Mesothelial cell of epicardium (in vitro differentiated cells): ENCODE results near the gene CNTFR. TPM values are rescaled to one million over a fixed set of nuclear protein-coding genes. Genes with fewer than 3 reads are reported as not detected.

ENCODE experiments used
- DNase-seq, 2 experiments: peaks; one replicate each; pipeline ENCODE4 v3.0.0; 2021; ENCODE audit warnings: low spot score in 2 of 2; ENCODE audit not compliant: unreplicated experiment in 2 of 2
- H3K27ac Mint-ChIP-seq: 2 replicates; pipeline ENCODE4 v1.8.0; 2021; ENCODE audit warnings: mixed read lengths
- H3K27me3 Mint-ChIP-seq: 2 replicates; pipeline ENCODE4 v1.8.0; 2021; ENCODE audit warnings: low read depth, mixed read lengths
- H3K36me3 Mint-ChIP-seq: 2 replicates; pipeline ENCODE4 v1.8.0; 2021; ENCODE audit warnings: mixed read lengths
- H3K4me1 Mint-ChIP-seq: 2 replicates; pipeline ENCODE4 v1.8.0; 2021; ENCODE audit warnings: mixed read lengths
- H3K4me3 Mint-ChIP-seq: 2 replicates; pipeline ENCODE4 v1.8.0; 2021; ENCODE audit warnings: mild to moderate bottlenecking, moderate library complexity, mixed read lengths
- H3K9me3 Mint-ChIP-seq: 2 replicates; pipeline ENCODE4 v1.8.0; 2021; ENCODE audit warnings: mixed read lengths
- total RNA-seq: library from RNA; stranded (reverse); gene quantifications from 3 replicates; pipeline ENCODE4 v1.2.1, GENCODE V29; 2021
- TF ChIP-seq, protein P1 (sequence below): fragments of 200-600 bp; sonication (generic); IDR thresholded peaks from one replicate; pipeline ENCODE4 v1.5.0; 2021; ENCODE audit warnings: antibody characterized with exemption; ENCODE audit not compliant: unreplicated experiment

CNTFR gene
- total RNA-seq, 1 donor from 2014 or later: 28.9 TPM

DNA sequence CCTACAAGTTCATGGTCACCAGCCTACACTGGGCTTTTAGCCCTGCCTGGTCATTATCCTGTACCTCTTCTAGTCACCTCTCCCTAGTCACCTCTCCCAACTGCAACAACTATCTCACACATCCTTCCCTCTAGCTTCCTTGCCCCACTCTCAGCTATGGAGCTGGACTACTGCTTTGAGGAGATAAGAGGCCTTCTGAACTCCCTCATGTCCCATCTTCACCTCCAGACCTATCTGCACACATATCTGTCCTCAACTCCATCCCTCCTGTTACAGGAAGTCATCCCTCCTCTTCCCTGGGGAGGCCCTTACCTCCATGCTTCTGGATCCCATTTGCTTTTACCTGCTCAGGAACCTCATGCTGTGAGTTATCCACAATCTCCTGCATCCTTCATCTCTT is 16.7 kb upstream of the CNTFR start:
- TF ChIP-seq, protein P1, sequence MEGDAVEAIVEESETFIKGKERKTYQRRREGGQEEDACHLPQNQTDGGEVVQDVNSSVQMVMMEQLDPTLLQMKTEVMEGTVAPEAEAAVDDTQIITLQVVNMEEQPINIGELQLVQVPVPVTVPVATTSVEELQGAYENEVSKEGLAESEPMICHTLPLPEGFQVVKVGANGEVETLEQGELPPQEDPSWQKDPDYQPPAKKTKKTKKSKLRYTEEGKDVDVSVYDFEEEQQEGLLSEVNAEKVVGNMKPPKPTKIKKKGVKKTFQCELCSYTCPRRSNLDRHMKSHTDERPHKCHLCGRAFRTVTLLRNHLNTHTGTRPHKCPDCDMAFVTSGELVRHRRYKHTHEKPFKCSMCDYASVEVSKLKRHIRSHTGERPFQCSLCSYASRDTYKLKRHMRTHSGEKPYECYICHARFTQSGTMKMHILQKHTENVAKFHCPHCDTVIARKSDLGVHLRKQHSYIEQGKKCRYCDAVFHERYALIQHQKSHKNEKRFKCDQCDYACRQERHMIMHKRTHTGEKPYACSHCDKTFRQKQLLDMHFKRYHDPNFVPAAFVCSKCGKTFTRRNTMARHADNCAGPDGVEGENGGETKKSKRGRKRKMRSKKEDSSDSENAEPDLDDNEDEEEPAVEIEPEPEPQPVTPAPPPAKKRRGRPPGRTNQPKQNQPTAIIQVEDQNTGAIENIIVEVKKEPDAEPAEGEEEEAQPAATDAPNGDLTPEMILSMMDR: no peak
- Mint-ChIP-seq H3K4me3 (no peak overlapping the region), H3K9me3 (no peaks in the 10 kb centered on the region), H3K27me3 (peaks cover 19% of the 10 kb centered on the region), H3K4me1 (peaks cover 8% of the 10 kb centered on the region), H3K36me3 (no peaks in the 10 kb centered on the region), H3K27ac (no peak overlapping the region)
- DNase-seq: no peak

DNA sequence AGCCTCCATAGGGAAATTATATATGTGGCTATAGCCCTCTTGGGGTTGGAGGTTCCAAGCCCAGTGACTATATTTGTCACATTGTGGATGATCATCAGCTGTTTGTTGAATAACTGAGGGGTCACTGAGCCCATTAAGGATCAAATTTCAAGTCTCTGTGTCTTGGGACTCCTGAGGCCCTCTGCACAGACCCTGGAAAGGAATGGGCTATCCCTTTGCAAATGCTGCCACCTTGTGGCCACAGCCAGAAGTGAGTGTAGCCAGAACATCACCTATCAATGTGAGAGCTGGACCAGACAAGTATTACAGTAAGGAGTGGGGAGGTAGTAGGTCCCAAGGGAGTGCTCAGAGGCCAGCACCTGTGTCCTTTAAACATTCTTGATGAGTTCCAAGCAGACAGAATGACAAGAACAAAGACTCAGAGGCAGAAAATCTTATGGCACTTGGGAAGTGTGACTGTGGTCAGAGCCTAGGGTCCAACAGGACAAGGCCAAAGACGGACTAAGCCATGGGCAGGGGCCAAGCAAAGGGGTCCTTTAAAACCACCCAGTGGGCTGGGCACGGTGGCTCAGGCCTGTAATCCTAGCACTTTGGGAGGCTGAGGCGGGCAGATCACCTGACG is 14.2 kb upstream of the CNTFR start:
- peaks cover 28% of the 10 kb centered on the region for H3K27me3 Mint-ChIP-seq
- H3K27ac Mint-ChIP-seq: no peak overlapping the region
- no peak overlapping the region for H3K4me3 Mint-ChIP-seq
- peak; percentile 76 to 93 for DNase-seq
- no peaks in the 10 kb centered on the region for H3K4me1 Mint-ChIP-seq
- TF ChIP-seq, protein P1: peak; percentile 93
- no peaks in the 10 kb centered on the region for H3K36me3 Mint-ChIP-seq
- H3K9me3 Mint-ChIP-seq: no peaks in the 10 kb centered on the region

DNA sequence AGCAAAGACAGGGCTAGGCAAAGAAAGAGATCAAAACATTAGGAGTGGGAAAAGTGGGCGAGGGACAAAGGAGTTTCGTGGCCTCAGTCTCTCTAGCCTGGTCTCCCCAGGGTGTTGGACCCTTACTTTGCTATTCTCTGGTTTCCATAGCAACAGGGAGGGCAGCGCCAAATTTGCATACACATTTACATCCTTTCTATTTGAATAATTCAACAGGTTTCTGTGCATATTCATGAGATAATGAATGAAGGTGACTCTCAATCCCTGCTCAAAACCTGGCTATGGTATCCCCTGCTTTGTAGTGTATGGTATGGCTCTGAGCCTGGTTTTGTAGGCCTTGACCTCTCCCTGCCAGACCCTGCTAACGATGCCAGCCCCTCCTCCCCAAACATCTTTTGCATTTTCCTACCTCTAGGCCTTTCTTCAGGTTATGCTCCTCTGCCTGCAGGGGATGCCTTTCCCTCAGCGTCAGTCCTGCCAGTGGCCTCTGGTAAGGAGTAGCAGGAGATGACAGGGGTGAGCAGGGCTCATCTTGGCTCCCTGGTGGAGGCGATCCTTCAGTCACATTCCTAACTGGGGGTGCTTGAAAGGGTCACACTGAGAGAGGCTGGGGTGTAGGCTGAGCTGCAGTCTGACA is 12.5 kb upstream of the CNTFR start:
- H3K4me1 Mint-ChIP-seq: no peaks in the 10 kb centered on the region
- peaks cover 38% of the 10 kb centered on the region for H3K27me3 Mint-ChIP-seq
- TF ChIP-seq, protein P1: no peak
- H3K4me3 Mint-ChIP-seq: no peak overlapping the region
- H3K27ac Mint-ChIP-seq: no peak overlapping the region
- H3K9me3 Mint-ChIP-seq: no peaks in the 10 kb centered on the region
- H3K36me3 Mint-ChIP-seq: no peaks in the 10 kb centered on the region
- no peak for DNase-seq

DNA sequence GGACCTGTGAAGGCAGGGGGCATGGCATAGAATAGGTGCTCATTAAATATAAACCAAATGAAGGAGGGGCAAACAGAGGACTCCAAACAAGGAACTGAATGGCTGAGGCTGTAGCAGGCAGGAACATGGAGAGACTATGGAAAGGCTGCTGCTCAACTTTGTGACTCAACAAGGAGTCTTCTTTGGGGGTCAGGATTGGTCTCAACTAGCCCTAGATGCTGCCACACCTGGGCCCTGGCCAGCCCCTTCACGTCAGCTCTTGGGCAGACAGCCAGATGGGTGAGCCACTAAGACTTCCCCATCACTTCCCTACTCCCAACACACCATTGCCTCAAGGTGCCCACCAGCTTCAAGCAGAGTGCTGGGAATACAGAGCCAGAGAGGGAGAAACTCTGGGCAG is 11.4 kb upstream of the CNTFR start:
- H3K4me3 Mint-ChIP-seq: no peak overlapping the region

DNA sequence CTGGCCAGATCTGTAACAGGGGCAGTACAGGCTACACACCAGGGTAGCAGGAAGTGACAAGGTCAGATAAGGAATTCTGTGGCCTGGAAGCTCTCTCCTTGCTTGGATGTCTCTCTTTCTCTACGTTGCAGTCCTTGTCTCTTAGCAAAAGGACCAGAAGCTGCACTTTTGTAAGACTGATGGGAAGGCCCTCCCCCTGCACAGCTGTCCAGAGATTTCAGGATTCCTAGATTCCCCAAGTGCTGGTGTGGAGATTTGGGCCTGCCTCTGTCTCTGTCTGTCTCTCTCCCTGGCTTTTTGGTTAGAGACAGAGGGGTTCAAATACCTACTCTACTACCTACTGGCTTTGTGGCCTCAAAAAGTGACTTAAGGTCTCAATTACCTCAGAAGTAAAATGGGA is 10.0 kb upstream of the CNTFR start:
- Mint-ChIP-seq H3K27me3 (peaks cover 45% of the 10 kb centered on the region), H3K4me1 (no peaks in the 10 kb centered on the region), H3K27ac (no peak overlapping the region), H3K4me3 (no peak overlapping the region), H3K9me3 (no peaks in the 10 kb centered on the region), H3K36me3 (no peaks in the 10 kb centered on the region)
- TF ChIP-seq, protein P1: no peak
- no peak for DNase-seq

More for the DNA sequence above, 11.4 kb upstream of the CNTFR start:
- Mint-ChIP-seq H3K27me3 (peaks cover 49% of the 10 kb centered on the region), H3K9me3 (no peaks in the 10 kb centered on the region), H3K4me1 (no peaks in the 10 kb centered on the region), H3K36me3 (no peaks in the 10 kb centered on the region), H3K27ac (no peak overlapping the region)
- DNase-seq: no peak
- TF ChIP-seq, protein P1: no peak
